Neural cell (in vitro differentiated cells): ENCODE measurements around the gene CELA2B. TPM values are rescaled to one million over a fixed set of nuclear protein-coding genes. Genes with fewer than 3 reads are reported as not detected.
"Not testable (repeated sequence)": the region's sequence is repeated elsewhere in the genome, so short reads cannot be mapped to it uniquely, and the experiment has no call there.

Experiments
- H2AFZ ChIP-seq: fragments of 200-600, 300-800 bp; sonication (generic), shearing (Covaris generic); 2 replicates; pipeline ENCODE4 v1.6.0; 2014; ENCODE audit warnings: low read depth, mild to moderate bottlenecking, antibody characterized with exemption, low read length, moderate library complexity
- H3F3A ChIP-seq: fragments of 200-600 bp; shearing (Covaris generic); 2 replicates; pipeline ENCODE4 v1.6.1; 2016; ENCODE audit warnings: mild to moderate bottlenecking, moderate library complexity, mixed read lengths, antibody characterized with exemption, low read length; ENCODE audit not compliant: insufficient read depth, poor library complexity, severe bottlenecking
- H3K27ac ChIP-seq: fragments of 200-600, 300-800 bp; sonication (generic), shearing (Covaris generic); 2 replicates; pipeline ENCODE4 v1.5.1; 2014; ENCODE audit warnings: mild to moderate bottlenecking, low read length, moderate library complexity
- H3K27me3 ChIP-seq: fragments of 300-800, 200-600 bp; sonication (generic), shearing (Covaris generic); 2 replicates; pipeline ENCODE4 v1.6.0; 2014; ENCODE audit warnings: mild to moderate bottlenecking, low read depth, low read length, moderate library complexity; ENCODE audit not compliant: insufficient read depth
- H3K36me3 ChIP-seq: fragments of 300-800, 200-600 bp; sonication (generic), shearing (Covaris generic); 2 replicates; pipeline ENCODE4 v1.5.1; 2014; ENCODE audit warnings: mild to moderate bottlenecking, antibody characterized with exemption, low read length, moderate library complexity; ENCODE audit not compliant: insufficient read depth
- H3K4me2 ChIP-seq: fragments of 300-800, 200-600 bp; sonication (generic), shearing (Covaris generic); 2 replicates; pipeline ENCODE4 v1.6.0; 2014; ENCODE audit warnings: mild to moderate bottlenecking, low read length
- H3K4me3 ChIP-seq: fragments of 300-800, 200-600 bp; sonication (generic), shearing (Covaris generic); 2 replicates; pipeline ENCODE4 v1.5.1; 2014; ENCODE audit warnings: mild to moderate bottlenecking, low read length, moderate library complexity
- H3K79me2 ChIP-seq: fragments of 200-600 bp; shearing (Covaris generic); replicated peaks from 2 replicates; pipeline ENCODE4 v1.6.0; 2014; ENCODE audit warnings: mild to moderate bottlenecking, low read length, moderate library complexity; ENCODE audit not compliant: insufficient read depth
- H3K9ac ChIP-seq: fragments of 300-800, 200-600 bp; sonication (generic), shearing (Covaris generic); 2 replicates; pipeline ENCODE4 v1.6.1; 2016; ENCODE audit warnings: mild to moderate bottlenecking, low read length, mixed read lengths
- H3K9me2 ChIP-seq: fragments of 200-600 bp; shearing (Covaris generic); 2 replicates; pipeline ENCODE4 v1.6.1; 2016; ENCODE audit warnings: mild to moderate bottlenecking, low read length, mixed read lengths; ENCODE audit not compliant: insufficient read depth
- H3K9me3 ChIP-seq: fragments of 200-600, 300-800 bp; sonication (generic), shearing (Covaris generic); 2 replicates; pipeline ENCODE4 v1.6.1; 2016; ENCODE audit warnings: mild to moderate bottlenecking, mixed run types, low read length, moderate library complexity, mixed read lengths
- H4K20me1 ChIP-seq: fragments of 200-600 bp; shearing (Covaris generic); 2 replicates; pipeline ENCODE4 v1.6.1; 2016; ENCODE audit warnings: mild to moderate bottlenecking, mixed run types; ENCODE audit not compliant: insufficient read depth
- EP300 ChIP-seq: fragments of 450-650 bp; conservative IDR thresholded peaks from 2 replicates; pipeline ENCODE4 v1.6.1; 2014; ENCODE audit warnings: antibody characterized with exemption, mild to moderate bottlenecking, moderate library complexity; ENCODE audit not compliant: poor library complexity, severe bottlenecking
- EZH2 ChIP-seq: fragments of 200-600, 300-800 bp; shearing (Covaris generic), sonication (generic); IDR thresholded peaks from 2 replicates; pipeline ENCODE4 v1.6.1; 2014; ENCODE audit warnings: antibody characterized with exemption, low read length, borderline replicate concordance, mild to moderate bottlenecking; ENCODE audit not compliant: insufficient read depth, poor library complexity, severe bottlenecking
- MXI1 ChIP-seq: fragments of 450-650 bp; conservative IDR thresholded peaks from 2 replicates; pipeline ENCODE4 v1.6.1; 2014; ENCODE audit warnings: antibody characterized with exemption, mild to moderate bottlenecking; ENCODE audit not compliant: poor library complexity, severe bottlenecking
- POLR2AphosphoS5 ChIP-seq: IDR thresholded peaks from 2 replicates; pipeline ENCODE4 v1.6.1; 2012
- RAD21 ChIP-seq: fragments of 450-650 bp; conservative IDR thresholded peaks from 2 replicates; pipeline ENCODE4 v1.6.1; 2014; ENCODE audit warnings: antibody characterized with exemption, mild to moderate bottlenecking, moderate library complexity
- SMC3 ChIP-seq: fragments of 450-650 bp; conservative IDR thresholded peaks from 2 replicates; pipeline ENCODE4 v1.6.1; 2014; ENCODE audit warnings: antibody characterized with exemption, mild to moderate bottlenecking, moderate library complexity; ENCODE audit not compliant: poor library complexity
- TAF1 ChIP-seq: IDR thresholded peaks from 2 replicates; pipeline ENCODE4 v1.6.1; 2012; ENCODE audit warnings: low read depth
- polyA plus RNA-seq: library from polyadenylated mRNA; depleted of rRNA; stranded (reverse); fragments of >200 nt; gene quantifications from 2 replicates; pipeline ENCODE4 v1.2.3, GENCODE V29; 2014
- TF ChIP-seq, protein P1 (sequence below): IDR thresholded peaks from 2 replicates; pipeline ENCODE4 v1.6.1; 2012; ENCODE audit warnings: borderline replicate concordance
- TF ChIP-seq, protein P2 (sequence below): fragments of 450-650 bp; IDR thresholded peaks from 2 replicates; pipeline ENCODE4 v1.5.1; 2014; ENCODE audit warnings: antibody characterized with exemption, mild to moderate bottlenecking, moderate library complexity; ENCODE audit not compliant: poor library complexity, severe bottlenecking

CELA2B gene
- polyA plus RNA-seq, 1 donor from 2014 or later: not detected

DNA sequence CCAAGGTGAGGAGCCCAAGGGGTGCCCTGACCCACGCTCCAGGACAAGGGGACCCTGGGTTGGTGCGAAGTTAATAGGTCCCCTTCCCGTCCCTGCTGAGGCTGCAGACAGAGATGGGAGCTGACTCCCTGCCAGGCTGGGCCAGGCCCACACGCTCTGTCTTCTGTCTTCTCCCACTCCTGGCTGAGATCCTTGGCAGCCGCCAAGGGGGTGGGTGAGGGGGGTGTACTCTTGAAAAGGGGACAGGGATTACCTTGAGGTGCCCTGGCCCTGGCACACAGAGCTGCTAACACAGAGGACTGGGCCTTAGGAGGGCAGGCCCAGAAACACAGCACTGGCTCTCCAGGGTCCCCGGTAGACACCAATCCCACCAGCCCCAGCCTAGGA is 48.6 kb upstream of the CELA2B start:
- no peak overlapping the region for H2AFZ ChIP-seq

DNA sequence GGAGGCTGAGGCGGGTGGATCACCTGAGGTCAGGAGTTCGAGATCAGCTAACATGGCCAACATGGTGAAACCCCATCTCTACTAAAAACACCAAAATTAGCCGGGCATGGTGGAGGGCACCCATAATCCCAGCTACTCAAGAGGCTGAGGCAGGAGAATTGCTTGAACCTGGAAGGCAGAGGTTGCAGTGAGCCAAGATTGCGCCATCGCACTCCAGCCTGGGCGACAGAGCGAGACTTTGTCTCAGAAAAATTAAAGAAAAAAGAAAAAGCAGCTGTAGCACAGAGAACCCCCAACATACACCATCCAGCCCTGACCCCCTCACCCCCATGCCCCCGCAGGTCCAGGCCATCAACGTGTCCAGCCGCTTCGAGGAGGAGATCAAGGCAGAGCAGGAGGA is 47.7 kb upstream of the CELA2B start:
- not testable (repeated sequence) for H3K9me2 ChIP-seq, H3K9ac ChIP-seq, H3K9me3 ChIP-seq, H3K27me3 ChIP-seq, H3F3A ChIP-seq, H4K20me1 ChIP-seq, H3K4me3 ChIP-seq, H2AFZ ChIP-seq, H3K4me2 ChIP-seq, H3K27ac ChIP-seq, H3K79me2 ChIP-seq, H3K36me3 ChIP-seq

More for the DNA sequence above, 48.6 kb upstream of the CELA2B start:
- no peak overlapping the region for H3K9ac ChIP-seq
- no peaks in the 10 kb centered on the region for H3K9me2 ChIP-seq
- no peaks in the 10 kb centered on the region for H4K20me1 ChIP-seq
- no peak overlapping the region for H3K4me2 ChIP-seq
- no peak overlapping the region for H3K27ac ChIP-seq
- H3K27me3 ChIP-seq: no peaks in the 10 kb centered on the region
- H3K79me2 ChIP-seq: no peaks in the 10 kb centered on the region
- H3K9me3 ChIP-seq: no peaks in the 10 kb centered on the region
- no peaks in the 10 kb centered on the region for H3K36me3 ChIP-seq
- no peak for TF ChIP-seq EP300
- no peak for TF ChIP-seq POLR2AphosphoS5
- TF ChIP-seq EZH2: no peak
- TF ChIP-seq, protein P1, sequence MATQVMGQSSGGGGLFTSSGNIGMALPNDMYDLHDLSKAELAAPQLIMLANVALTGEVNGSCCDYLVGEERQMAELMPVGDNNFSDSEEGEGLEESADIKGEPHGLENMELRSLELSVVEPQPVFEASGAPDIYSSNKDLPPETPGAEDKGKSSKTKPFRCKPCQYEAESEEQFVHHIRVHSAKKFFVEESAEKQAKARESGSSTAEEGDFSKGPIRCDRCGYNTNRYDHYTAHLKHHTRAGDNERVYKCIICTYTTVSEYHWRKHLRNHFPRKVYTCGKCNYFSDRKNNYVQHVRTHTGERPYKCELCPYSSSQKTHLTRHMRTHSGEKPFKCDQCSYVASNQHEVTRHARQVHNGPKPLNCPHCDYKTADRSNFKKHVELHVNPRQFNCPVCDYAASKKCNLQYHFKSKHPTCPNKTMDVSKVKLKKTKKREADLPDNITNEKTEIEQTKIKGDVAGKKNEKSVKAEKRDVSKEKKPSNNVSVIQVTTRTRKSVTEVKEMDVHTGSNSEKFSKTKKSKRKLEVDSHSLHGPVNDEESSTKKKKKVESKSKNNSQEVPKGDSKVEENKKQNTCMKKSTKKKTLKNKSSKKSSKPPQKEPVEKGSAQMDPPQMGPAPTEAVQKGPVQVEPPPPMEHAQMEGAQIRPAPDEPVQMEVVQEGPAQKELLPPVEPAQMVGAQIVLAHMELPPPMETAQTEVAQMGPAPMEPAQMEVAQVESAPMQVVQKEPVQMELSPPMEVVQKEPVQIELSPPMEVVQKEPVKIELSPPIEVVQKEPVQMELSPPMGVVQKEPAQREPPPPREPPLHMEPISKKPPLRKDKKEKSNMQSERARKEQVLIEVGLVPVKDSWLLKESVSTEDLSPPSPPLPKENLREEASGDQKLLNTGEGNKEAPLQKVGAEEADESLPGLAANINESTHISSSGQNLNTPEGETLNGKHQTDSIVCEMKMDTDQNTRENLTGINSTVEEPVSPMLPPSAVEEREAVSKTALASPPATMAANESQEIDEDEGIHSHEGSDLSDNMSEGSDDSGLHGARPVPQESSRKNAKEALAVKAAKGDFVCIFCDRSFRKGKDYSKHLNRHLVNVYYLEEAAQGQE: no peak
- no peak for TF ChIP-seq SMC3
- no peak for TF ChIP-seq MXI1
- TF ChIP-seq RAD21: no peak
- no peak for TF ChIP-seq TAF1
- TF ChIP-seq, protein P2, sequence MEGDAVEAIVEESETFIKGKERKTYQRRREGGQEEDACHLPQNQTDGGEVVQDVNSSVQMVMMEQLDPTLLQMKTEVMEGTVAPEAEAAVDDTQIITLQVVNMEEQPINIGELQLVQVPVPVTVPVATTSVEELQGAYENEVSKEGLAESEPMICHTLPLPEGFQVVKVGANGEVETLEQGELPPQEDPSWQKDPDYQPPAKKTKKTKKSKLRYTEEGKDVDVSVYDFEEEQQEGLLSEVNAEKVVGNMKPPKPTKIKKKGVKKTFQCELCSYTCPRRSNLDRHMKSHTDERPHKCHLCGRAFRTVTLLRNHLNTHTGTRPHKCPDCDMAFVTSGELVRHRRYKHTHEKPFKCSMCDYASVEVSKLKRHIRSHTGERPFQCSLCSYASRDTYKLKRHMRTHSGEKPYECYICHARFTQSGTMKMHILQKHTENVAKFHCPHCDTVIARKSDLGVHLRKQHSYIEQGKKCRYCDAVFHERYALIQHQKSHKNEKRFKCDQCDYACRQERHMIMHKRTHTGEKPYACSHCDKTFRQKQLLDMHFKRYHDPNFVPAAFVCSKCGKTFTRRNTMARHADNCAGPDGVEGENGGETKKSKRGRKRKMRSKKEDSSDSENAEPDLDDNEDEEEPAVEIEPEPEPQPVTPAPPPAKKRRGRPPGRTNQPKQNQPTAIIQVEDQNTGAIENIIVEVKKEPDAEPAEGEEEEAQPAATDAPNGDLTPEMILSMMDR: no peak
- no peak overlapping the region for H3K4me3 ChIP-seq
- no peaks in the 10 kb centered on the region for H3F3A ChIP-seq

DNA sequence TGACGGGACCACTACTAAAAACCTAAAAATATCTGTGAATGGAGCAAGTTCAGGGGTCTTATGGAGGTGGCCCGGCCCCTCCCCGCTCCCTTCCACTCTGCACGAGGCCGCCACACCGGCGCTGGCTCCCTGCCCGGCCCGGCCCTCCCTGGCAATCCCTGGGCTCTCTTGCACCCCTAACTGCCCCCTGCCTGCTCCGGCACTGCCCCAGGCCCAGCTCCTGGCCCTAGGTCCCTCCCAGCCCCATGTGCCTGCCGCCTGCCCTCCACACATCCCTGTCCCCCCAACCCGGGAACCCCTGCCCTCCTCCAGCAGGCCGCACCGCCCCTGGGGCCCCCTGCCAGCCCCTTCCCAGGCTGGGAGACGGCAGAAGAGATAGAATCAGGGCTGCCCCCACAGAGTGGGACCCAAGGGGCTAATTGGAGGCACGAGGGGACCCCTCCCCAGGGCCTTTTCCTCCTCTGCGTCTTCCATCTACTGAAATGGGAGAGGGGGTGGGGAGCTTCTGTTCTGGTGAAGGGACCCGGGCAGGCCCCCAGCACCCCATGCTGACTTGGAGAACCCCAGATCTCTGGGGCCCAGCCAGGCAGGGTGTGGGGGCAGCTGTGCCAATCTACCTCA is 47.0 kb upstream of the CELA2B start:
- no peak overlapping the region for H3K27ac ChIP-seq
- TF ChIP-seq RAD21 (no peak), SMC3 (no peak), POLR2AphosphoS5 (no peak), TAF1 (no peak), MXI1 (no peak), EP300 (no peak), EZH2 (no peak)
- TF ChIP-seq, protein P2: no peak
- TF ChIP-seq, protein P1: no peak

More for the DNA sequence above, 47.0 kb upstream of the CELA2B start:
- H3K4me2 ChIP-seq: no peak overlapping the region
- H2AFZ ChIP-seq: no peak overlapping the region
- H3K4me3 ChIP-seq: no peak overlapping the region
- no peaks in the 10 kb centered on the region for H3K27me3 ChIP-seq
- H3K36me3 ChIP-seq: no peaks in the 10 kb centered on the region
- H3K9ac ChIP-seq: no peak overlapping the region
- no peaks in the 10 kb centered on the region for H4K20me1 ChIP-seq
- no peaks in the 10 kb centered on the region for H3K9me2 ChIP-seq
- H3K79me2 ChIP-seq: no peaks in the 10 kb centered on the region
- H3F3A ChIP-seq: no peaks in the 10 kb centered on the region
- H3K9me3 ChIP-seq: no peaks in the 10 kb centered on the region
